Fibroblast of lung (primary cell): ENCODE measurements around the gene CAPN3. TPM values are rescaled to one million over a fixed set of nuclear protein-coding genes. Genes with fewer than 3 reads are reported as not detected.

Experiments used
- DNase-seq, 2 donors: peaks; one replicate each; pipeline versions ENCODE4 v3.0.0 to v3.0.0-alpha.2; 2010; ENCODE audit warnings: low read depth in 2 of 2
- H2AFZ ChIP-seq: 2 replicates; pipeline ENCODE4 v1.5.1; 2012; ENCODE audit warnings: low read length, control low read depth, inconsistent platforms
- H3K27ac ChIP-seq: 2 replicates; pipeline ENCODE4 v1.5.1; 2011; ENCODE audit warnings: low read length, control low read depth; ENCODE audit not compliant: insufficient read depth
- H3K27me3 ChIP-seq: 2 replicates; pipeline ENCODE4 v1.5.1; 2011; ENCODE audit warnings: mild to moderate bottlenecking, low read length; ENCODE audit not compliant: control insufficient read depth, insufficient read depth
- H3K36me3 ChIP-seq: 2 replicates; pipeline ENCODE4 v1.5.1; 2011; ENCODE audit warnings: low read length; ENCODE audit not compliant: control insufficient read depth, insufficient read depth
- H3K4me1 ChIP-seq: 2 replicates; pipeline ENCODE4 v1.5.1; 2011; ENCODE audit warnings: low read length; ENCODE audit not compliant: control insufficient read depth, insufficient read depth; ENCODE audit errors: extremely low read depth
- H3K4me2 ChIP-seq: 2 replicates; pipeline ENCODE4 v1.5.1; 2011; ENCODE audit warnings: low read length, control low read depth; ENCODE audit not compliant: insufficient read depth; ENCODE audit errors: extremely low read depth
- H3K4me3 ChIP-seq, 4 experiments: fragments of 200-600 bp in 1 of 4; sonication (generic) in 1 of 4; replicated peaks in 1 of 4; 2 replicates each; pipeline ENCODE4 v1.5.1; 2011 to 2016; ENCODE audit warnings: low read length in 4 of 4, low read depth in 3 of 4, mild to moderate bottlenecking in 3 of 4, control low read depth in 2 of 4, inconsistent platforms in 1 of 4, mixed read lengths in 1 of 4; ENCODE audit not compliant: insufficient read depth in 1 of 4; ENCODE audit errors: control extremely low read depth in 1 of 4
- H3K79me2 ChIP-seq: 2 replicates; pipeline ENCODE4 v1.5.1; 2012; ENCODE audit warnings: mild to moderate bottlenecking, low read length, inconsistent platforms; ENCODE audit not compliant: control insufficient read depth, insufficient read depth
- H3K9ac ChIP-seq: 2 replicates; pipeline ENCODE4 v1.5.1; 2011; ENCODE audit warnings: mild to moderate bottlenecking, low read length, control low read depth; ENCODE audit not compliant: insufficient read depth
- H3K9me3 ChIP-seq: 2 replicates; pipeline ENCODE4 v1.5.1; 2012; ENCODE audit warnings: low read depth, low read length; ENCODE audit not compliant: control insufficient read depth, insufficient read depth
- H4K20me1 ChIP-seq: 2 replicates; pipeline ENCODE4 v1.5.1; 2011; ENCODE audit warnings: low read length; ENCODE audit not compliant: control insufficient read depth, insufficient read depth; ENCODE audit errors: extremely low read depth
- CTCF ChIP-seq, 2 donors: IDR thresholded peaks in 1 of 2; conservative IDR thresholded peaks in 1 of 2; 1 replicate in 1 of 2; 2 replicates in 1 of 2; pipeline ENCODE4 v1.5.1; 2011 to 2012; ENCODE audit warnings: low read length in 2 of 2, control low read depth in 1 of 2, inconsistent platforms in 1 of 2, low read depth in 1 of 2, mild to moderate bottlenecking in 1 of 2
- EZH2 ChIP-seq: IDR thresholded peaks from 2 replicates; pipeline ENCODE4 v1.5.1; 2012; ENCODE audit warnings: low read length, control low read depth, mild to moderate bottlenecking; ENCODE audit errors: missing control alignments
- polyA minus RNA-seq: library from RNA; depleted of rRNA, polyadenylated mRNA; stranded (reverse); fragments of >200 nt; gene quantifications from 2 replicates; pipeline ENCODE4 v1.2.3, GENCODE V29; 2011; ENCODE audit warnings: low replicate concordance
- polyA plus RNA-seq, 2 donors: library from polyadenylated mRNA; depleted of rRNA in 1 of 2; stranded (reverse) in 1 of 2; unstranded in 1 of 2; fragments of >200 nt; gene quantifications; 2 replicates each; pipeline ENCODE4 v1.2.1, GENCODE V29; 2011 to 2012; ENCODE audit warnings: missing spikeins in 1 of 2
- total RNA-seq: library from RNA; depleted of rRNA; stranded (reverse); fragments of >200 nt; gene quantifications from 2 replicates; pipeline ENCODE4 v1.2.1, GENCODE V29; 2014

CAPN3 gene
- total RNA-seq (1.8 and 3.6 TPM in 2 replicates), polyA plus RNA-seq (1.3 and 1.8 TPM in 2 replicates), polyA minus RNA-seq (3.1 TPM in 1 of 2 replicates, not detected in the other)
- polyA plus RNA-seq (2012) = 0.48 and 0.80 TPM in 2 replicates

GRCh38 chr15:42359249-42359648 is at the start of gene CAPN3:
Gene CAPN3 (plus strand): TSS chr15:42359501. CDS start chr15:42359806, 305 bp downstream.
- no peak for TF ChIP-seq EZH2
- TF ChIP-seq CTCF (conservative IDR thresholded peaks at IDR 0.05 in 1 of 2, IDR thresholded peaks at IDR 0.05 in 1 of 2; ENCODE audit: low read depth in 1 of 2, low read length in 2 of 2) = no peak
- Histone ChIP-seq H3K4me2 (no peak within 1 kb of the TSS), H3K27ac (no peak within 1 kb of the TSS), H3K79me2 (no peaks in the 10 kb centered on the region), H3K9ac (no peak within 1 kb of the TSS), H3K36me3 (no peaks in the 10 kb centered on the region), H3K9me3 (no peaks in the 10 kb centered on the region), H4K20me1 (no peaks in the 10 kb centered on the region), H2AFZ (no peak within 1 kb of the TSS), H3K27me3 (no peaks in the 10 kb centered on the region), H3K4me3 (no peak within 1 kb of the TSS), H3K4me1 (no peaks in the 10 kb centered on the region)
- no peak for DNase-seq

GRCh38 chr15:42313463-42313862 is 45.8 kb upstream of the CAPN3 start:
- no peaks in the 10 kb centered on the region for H3K27me3 ChIP-seq
- no peak overlapping the region for H3K4me2 ChIP-seq
- no peak for DNase-seq

GRCh38 chr15:42314818-42315217 is 44.5 kb upstream of the CAPN3 start:
- Histone ChIP-seq H3K27ac (no peak overlapping the region), H3K4me3 (no peak overlapping the region), H3K4me1 (no peaks in the 10 kb centered on the region), H3K9me3 (no peaks in the 10 kb centered on the region), H3K27me3 (no peaks in the 10 kb centered on the region), H3K79me2 (no peaks in the 10 kb centered on the region), H3K9ac (no peak overlapping the region), H2AFZ (no peak overlapping the region), H3K4me2 (no peak overlapping the region), H3K36me3 (no peaks in the 10 kb centered on the region), H4K20me1 (no peaks in the 10 kb centered on the region)
- DNase-seq = no peak
- TF ChIP-seq CTCF (conservative IDR thresholded peaks at IDR 0.05 in 1 of 2, IDR thresholded peaks at IDR 0.05 in 1 of 2; ENCODE audit: low read depth in 1 of 2, low read length in 2 of 2) (no peak), EZH2 (no peak)

More at GRCh38 chr15:42313463-42313862, 45.8 kb upstream of the CAPN3 start:
- Histone ChIP-seq H3K4me1 (no peaks in the 10 kb centered on the region), H2AFZ (no peak overlapping the region), H3K27ac (no peak overlapping the region), H3K4me3 (no peak overlapping the region), H4K20me1 (no peaks in the 10 kb centered on the region), H3K9me3 (no peaks in the 10 kb centered on the region), H3K36me3 (no peaks in the 10 kb centered on the region), H3K79me2 (no peaks in the 10 kb centered on the region), H3K9ac (no peak overlapping the region)
- TF ChIP-seq CTCF (conservative IDR thresholded peaks at IDR 0.05 in 1 of 2, IDR thresholded peaks at IDR 0.05 in 1 of 2; ENCODE audit: low read depth in 1 of 2, low read length in 2 of 2) (no peak), EZH2 (no peak)
